PC-3 (cell line): ENCODE results near the gene LRRC47.

Experiments used
- EZH2 ChIP-seq: fragments of 300-600 bp; sonication (generic); IDR thresholded peaks from one replicate; pipeline ENCODE4 v1.6.1; 2017; ENCODE audit warnings: antibody characterized with exemption, mild to moderate bottlenecking, low read length; ENCODE audit not compliant: unreplicated experiment
- EZH2phosphoT487 ChIP-seq: fragments of 300-600 bp; sonication (generic); IDR thresholded peaks from 2 replicates; pipeline ENCODE4 v1.6.1; 2018; ENCODE audit warnings: mild to moderate bottlenecking, antibody characterized with exemption, low read length, borderline replicate concordance
- TF ChIP-seq, protein P1 (sequence below): fragments of 300-600 bp; sonication (generic); conservative IDR thresholded peaks from 2 replicates; pipeline ENCODE4 v1.5.1; 2017; ENCODE audit warnings: antibody characterized with exemption, low read depth, mild to moderate bottlenecking, low read length

- TF ChIP-seq EZH2 (no peak), EZH2phosphoT487 (no peak)
- TF ChIP-seq, protein P1, sequence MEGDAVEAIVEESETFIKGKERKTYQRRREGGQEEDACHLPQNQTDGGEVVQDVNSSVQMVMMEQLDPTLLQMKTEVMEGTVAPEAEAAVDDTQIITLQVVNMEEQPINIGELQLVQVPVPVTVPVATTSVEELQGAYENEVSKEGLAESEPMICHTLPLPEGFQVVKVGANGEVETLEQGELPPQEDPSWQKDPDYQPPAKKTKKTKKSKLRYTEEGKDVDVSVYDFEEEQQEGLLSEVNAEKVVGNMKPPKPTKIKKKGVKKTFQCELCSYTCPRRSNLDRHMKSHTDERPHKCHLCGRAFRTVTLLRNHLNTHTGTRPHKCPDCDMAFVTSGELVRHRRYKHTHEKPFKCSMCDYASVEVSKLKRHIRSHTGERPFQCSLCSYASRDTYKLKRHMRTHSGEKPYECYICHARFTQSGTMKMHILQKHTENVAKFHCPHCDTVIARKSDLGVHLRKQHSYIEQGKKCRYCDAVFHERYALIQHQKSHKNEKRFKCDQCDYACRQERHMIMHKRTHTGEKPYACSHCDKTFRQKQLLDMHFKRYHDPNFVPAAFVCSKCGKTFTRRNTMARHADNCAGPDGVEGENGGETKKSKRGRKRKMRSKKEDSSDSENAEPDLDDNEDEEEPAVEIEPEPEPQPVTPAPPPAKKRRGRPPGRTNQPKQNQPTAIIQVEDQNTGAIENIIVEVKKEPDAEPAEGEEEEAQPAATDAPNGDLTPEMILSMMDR, result no peak
Measured at GRCh38 chr1:3822421-3822820, 26.1 kb upstream of the LRRC47 start.
